Measurements from ENCODE around the gene NTRK2.

NTRK2 gene

GRCh38 chr9:84756171-84756570, 86.6 kb downstream of the NTRK2 start:
- Histone ChIP-seq H3K9ac (ENCODE audit: low read depth, low read length) (no peak overlapping the region), H3K4me3 (ENCODE audit: low read depth, low read length) (no peak overlapping the region), H3K4me1 (ENCODE audit: control insufficient read depth, insufficient read depth, low read length) (no peaks in the 10 kb centered on the region), H3K27ac (ENCODE audit: low read depth, low read length) (no peak overlapping the region), H3K27me3 (ENCODE audit: control insufficient read depth, insufficient read depth, low read length) (no peaks in the 10 kb centered on the region), H3K36me3 (ENCODE audit: control insufficient read depth, insufficient read depth, low read length) (no peaks in the 10 kb centered on the region), H3K9me3 (ENCODE audit: control insufficient read depth, insufficient read depth, low read length) (no peaks in the 10 kb centered on the region)

DNA sequence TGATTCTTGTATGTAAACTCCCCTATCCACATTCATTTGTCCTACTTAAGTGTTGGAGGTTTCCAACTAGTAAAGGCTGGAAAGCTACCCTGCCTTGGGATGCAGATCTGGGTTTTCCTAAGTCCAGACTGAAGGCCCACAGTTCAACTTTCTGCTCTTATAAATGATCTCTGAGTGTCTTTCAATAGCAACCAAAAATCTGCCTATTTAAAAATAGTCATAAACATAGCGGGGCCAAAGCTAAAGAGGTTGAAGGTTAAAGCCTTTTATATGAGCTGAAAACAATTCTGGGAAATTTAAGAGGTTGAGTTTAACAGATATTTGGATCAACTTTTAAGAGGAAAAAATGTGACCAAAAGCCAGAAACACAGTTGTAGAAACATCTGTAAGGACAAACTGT, 87.2 kb downstream of the NTRK2 start:
- Histone ChIP-seq H3K4me1 (ENCODE audit: control insufficient read depth, insufficient read depth, low read length) (no peaks in the 10 kb centered on the region), H3K36me3 (ENCODE audit: control insufficient read depth, insufficient read depth, low read length) (no peaks in the 10 kb centered on the region), H3K27me3 (ENCODE audit: control insufficient read depth, insufficient read depth, low read length) (no peaks in the 10 kb centered on the region), H3K4me3 (ENCODE audit: low read depth, low read length) (no peak overlapping the region), H3K27ac (ENCODE audit: low read depth, low read length) (no peak overlapping the region), H3K9ac (ENCODE audit: low read depth, low read length) (no peak overlapping the region), H3K9me3 (ENCODE audit: control insufficient read depth, insufficient read depth, low read length) (no peaks in the 10 kb centered on the region)

DNA sequence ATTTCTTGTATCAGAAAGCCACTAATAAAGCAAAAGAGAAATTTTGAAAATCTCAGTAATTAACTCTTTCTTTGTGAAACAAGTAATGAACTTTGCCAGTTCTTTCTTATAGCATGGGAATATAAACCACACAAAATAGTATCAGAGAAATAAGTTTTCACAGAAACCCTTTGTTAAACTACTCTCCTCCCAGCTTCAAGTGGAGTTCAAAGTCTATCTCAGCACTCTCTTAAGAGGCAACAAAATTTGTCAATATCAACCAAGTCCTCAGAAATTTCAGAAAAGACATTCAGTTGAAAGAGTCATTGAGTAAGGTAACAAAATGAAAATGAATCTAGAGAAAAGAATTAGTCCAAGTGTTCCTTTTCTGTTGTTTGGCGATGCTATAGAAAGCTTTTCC, 89.3 kb downstream of the NTRK2 start:
- no peaks in the 10 kb centered on the region for H3K27me3 ChIP-seq (ENCODE audit: control insufficient read depth, insufficient read depth, low read length)
- no peak overlapping the region for H3K27ac ChIP-seq (ENCODE audit: low read depth, low read length)
- H3K9me3 ChIP-seq (ENCODE audit: control insufficient read depth, insufficient read depth, low read length) = no peaks in the 10 kb centered on the region
- no peak overlapping the region for H3K4me3 ChIP-seq (ENCODE audit: low read depth, low read length)
- H3K36me3 ChIP-seq (ENCODE audit: control insufficient read depth, insufficient read depth, low read length) = no peaks in the 10 kb centered on the region
- H3K4me1 ChIP-seq (ENCODE audit: control insufficient read depth, insufficient read depth, low read length) = no peaks in the 10 kb centered on the region
- no peak overlapping the region for H3K9ac ChIP-seq (ENCODE audit: low read depth, low read length)

GRCh38 chr9:84759300-84759750, 89.8 kb downstream of the NTRK2 start:
- Histone ChIP-seq H3K4me3 (ENCODE audit: low read depth, low read length) (no peak overlapping the region), H3K36me3 (ENCODE audit: control insufficient read depth, insufficient read depth, low read length) (no peaks in the 10 kb centered on the region), H3K27me3 (ENCODE audit: control insufficient read depth, insufficient read depth, low read length) (no peaks in the 10 kb centered on the region), H3K9ac (ENCODE audit: low read depth, low read length) (no peak overlapping the region), H3K27ac (ENCODE audit: low read depth, low read length) (no peak overlapping the region), H3K9me3 (ENCODE audit: control insufficient read depth, insufficient read depth, low read length) (no peaks in the 10 kb centered on the region), H3K4me1 (ENCODE audit: control insufficient read depth, insufficient read depth, low read length) (no peaks in the 10 kb centered on the region)

GRCh38 chr9:84759804-84760203, 90.3 kb downstream of the NTRK2 start:
- H3K9ac ChIP-seq (ENCODE audit: low read depth, low read length) = no peak overlapping the region
- no peaks in the 10 kb centered on the region for H3K9me3 ChIP-seq (ENCODE audit: control insufficient read depth, insufficient read depth, low read length)
- H3K36me3 ChIP-seq (ENCODE audit: control insufficient read depth, insufficient read depth, low read length) = no peaks in the 10 kb centered on the region
- H3K4me3 ChIP-seq (ENCODE audit: low read depth, low read length) = no peak overlapping the region
- no peaks in the 10 kb centered on the region for H3K4me1 ChIP-seq (ENCODE audit: control insufficient read depth, insufficient read depth, low read length)
- no peaks in the 10 kb centered on the region for H3K27me3 ChIP-seq (ENCODE audit: control insufficient read depth, insufficient read depth, low read length)
- H3K27ac ChIP-seq (ENCODE audit: low read depth, low read length) = no peak overlapping the region

DNA sequence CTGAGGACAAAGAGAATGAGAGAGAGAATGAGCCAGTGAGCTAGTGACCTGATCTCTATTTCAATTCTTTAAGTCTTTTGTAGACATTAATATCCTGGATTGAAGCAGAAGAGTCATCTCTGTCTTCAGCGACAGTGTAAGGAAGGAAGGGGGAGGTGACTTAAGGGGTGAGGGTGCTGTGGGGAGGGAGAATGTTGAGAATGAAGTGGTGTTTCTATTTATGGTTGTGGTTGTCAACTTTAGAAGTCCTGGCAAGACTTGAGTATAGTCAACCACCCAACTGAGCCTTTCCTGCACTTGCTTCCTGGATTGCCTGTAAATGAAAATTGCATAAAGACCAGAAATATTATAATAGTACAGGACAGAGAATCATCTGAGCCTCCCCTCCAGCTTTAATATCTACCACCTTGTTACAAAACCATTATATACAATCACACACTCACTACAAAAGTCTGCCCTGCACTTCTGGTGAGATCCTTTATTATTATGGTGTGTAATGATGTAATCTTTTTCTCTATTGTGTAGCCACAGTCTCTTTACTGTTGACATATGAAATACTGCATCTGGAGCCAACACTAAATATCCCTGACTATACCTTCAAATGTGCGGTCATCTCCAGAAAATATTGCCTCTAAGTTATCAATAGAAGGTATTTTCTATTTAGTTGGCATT, 91.7 kb downstream of the NTRK2 start:
- Histone ChIP-seq H3K27ac (ENCODE audit: low read depth, low read length) (no peak overlapping the region), H3K36me3 (ENCODE audit: control insufficient read depth, insufficient read depth, low read length) (no peaks in the 10 kb centered on the region), H3K4me3 (ENCODE audit: low read depth, low read length) (no peak overlapping the region), H3K9me3 (ENCODE audit: control insufficient read depth, insufficient read depth, low read length) (no peaks in the 10 kb centered on the region), H3K27me3 (ENCODE audit: control insufficient read depth, insufficient read depth, low read length) (no peaks in the 10 kb centered on the region), H3K4me1 (ENCODE audit: control insufficient read depth, insufficient read depth, low read length) (no peaks in the 10 kb centered on the region), H3K9ac (ENCODE audit: low read depth, low read length) (no peak overlapping the region)

DNA sequence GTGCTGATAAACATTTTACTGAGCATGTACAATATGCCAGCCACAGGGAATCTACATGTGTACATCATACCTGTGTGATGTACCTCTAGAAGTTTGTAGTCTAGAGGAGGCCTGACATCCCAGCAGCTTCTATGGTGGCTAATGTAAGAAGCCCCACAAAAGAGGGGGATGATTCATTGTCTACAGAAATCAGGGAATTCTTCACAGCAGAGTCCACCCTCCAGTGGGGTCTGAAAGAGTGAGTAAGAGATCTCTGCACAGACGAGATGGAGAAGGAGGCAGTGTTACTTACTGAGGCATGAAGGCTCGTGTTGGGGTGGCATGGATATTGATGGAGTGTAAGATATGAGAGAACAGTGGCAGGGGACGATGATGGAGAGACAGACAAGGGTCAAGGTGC, 103.0 kb downstream of the NTRK2 start:
- H3K4me3 ChIP-seq (ENCODE audit: low read depth, low read length) = no peak overlapping the region
- H3K4me1 ChIP-seq (ENCODE audit: control insufficient read depth, insufficient read depth, low read length) = peaks cover 11% of the 10 kb centered on the region; the same call in 1 of the 2 replicates
- no peaks in the 10 kb centered on the region for H3K9me3 ChIP-seq (ENCODE audit: control insufficient read depth, insufficient read depth, low read length)
- no peaks in the 10 kb centered on the region for H3K27me3 ChIP-seq (ENCODE audit: control insufficient read depth, insufficient read depth, low read length)
- H3K36me3 ChIP-seq (ENCODE audit: control insufficient read depth, insufficient read depth, low read length) = no peaks in the 10 kb centered on the region
- H3K27ac ChIP-seq (ENCODE audit: low read depth, low read length) = no peak overlapping the region
- no peak overlapping the region for H3K9ac ChIP-seq (ENCODE audit: low read depth, low read length)

- Histone ChIP-seq H3K4me1 (ENCODE audit: control insufficient read depth, insufficient read depth, low read length) (peaks cover 11% of the 10 kb centered on the region; the same call in 1 of the 2 replicates), H3K4me3 (ENCODE audit: low read depth, low read length) (no peak overlapping the region), H3K27ac (ENCODE audit: low read depth, low read length) (no peak overlapping the region), H3K36me3 (ENCODE audit: control insufficient read depth, insufficient read depth, low read length) (no peaks in the 10 kb centered on the region), H3K9me3 (ENCODE audit: control insufficient read depth, insufficient read depth, low read length) (no peaks in the 10 kb centered on the region), H3K9ac (ENCODE audit: low read depth, low read length) (no peak overlapping the region), H3K27me3 (ENCODE audit: control insufficient read depth, insufficient read depth, low read length) (no peaks in the 10 kb centered on the region)
Observed at GRCh38 chr9:84773022-84773421, 103.5 kb downstream of the NTRK2 start.

GRCh38 chr9:84775056-84775643, 105.6 kb downstream of the NTRK2 start:
- H3K4me3 ChIP-seq (ENCODE audit: low read depth, low read length) = no peak overlapping the region
- H3K4me1 ChIP-seq (ENCODE audit: control insufficient read depth, insufficient read depth, low read length) = peaks cover under 1% of the 10 kb centered on the region; the same call in 1 of the 2 replicates
- H3K36me3 ChIP-seq (ENCODE audit: control insufficient read depth, insufficient read depth, low read length) = no peaks in the 10 kb centered on the region
- H3K9ac ChIP-seq (ENCODE audit: low read depth, low read length) = no peak overlapping the region
- H3K27ac ChIP-seq (ENCODE audit: low read depth, low read length) = no peak overlapping the region
- H3K27me3 ChIP-seq (ENCODE audit: control insufficient read depth, insufficient read depth, low read length) = no peaks in the 10 kb centered on the region
- no peaks in the 10 kb centered on the region for H3K9me3 ChIP-seq (ENCODE audit: control insufficient read depth, insufficient read depth, low read length)

GRCh38 chr9:84778570-84778969, 109.0 kb downstream of the NTRK2 start:
- Histone ChIP-seq H3K27ac (ENCODE audit: low read depth, low read length) (no peak overlapping the region), H3K4me3 (ENCODE audit: low read depth, low read length) (no peak overlapping the region), H3K36me3 (ENCODE audit: control insufficient read depth, insufficient read depth, low read length) (no peaks in the 10 kb centered on the region), H3K9ac (ENCODE audit: low read depth, low read length) (no peak overlapping the region), H3K27me3 (ENCODE audit: control insufficient read depth, insufficient read depth, low read length) (no peaks in the 10 kb centered on the region), H3K9me3 (ENCODE audit: control insufficient read depth, insufficient read depth, low read length) (no peaks in the 10 kb centered on the region), H3K4me1 (ENCODE audit: control insufficient read depth, insufficient read depth, low read length) (no peaks in the 10 kb centered on the region)

GRCh38 chr9:84779883-84780282, 110.4 kb downstream of the NTRK2 start:
- no peaks in the 10 kb centered on the region for H3K27me3 ChIP-seq (ENCODE audit: control insufficient read depth, insufficient read depth, low read length)
- no peak overlapping the region for H3K4me3 ChIP-seq (ENCODE audit: low read depth, low read length)
- no peaks in the 10 kb centered on the region for H3K4me1 ChIP-seq (ENCODE audit: control insufficient read depth, insufficient read depth, low read length)
- no peak overlapping the region for H3K9ac ChIP-seq (ENCODE audit: low read depth, low read length)
- no peaks in the 10 kb centered on the region for H3K9me3 ChIP-seq (ENCODE audit: control insufficient read depth, insufficient read depth, low read length)
- no peak overlapping the region for H3K27ac ChIP-seq (ENCODE audit: low read depth, low read length)
- no peaks in the 10 kb centered on the region for H3K36me3 ChIP-seq (ENCODE audit: control insufficient read depth, insufficient read depth, low read length)
